Gastrocnemius medialis (tissue), 4 donors: ENCODE data around the gene BCAR1.
A peak's percentile ranks its signal among the peaks of the same experiment; 100 is the strongest.

Experiments
- POLR2A ChIP-seq, 2 donors: fragments of 450-650 bp; IDR thresholded peaks; one replicate each; pipeline ENCODE4 v1.6.1; 2017; ENCODE audit warnings: antibody characterized with exemption in 2 of 2, mild to moderate bottlenecking in 2 of 2, moderate library complexity in 2 of 2
- TF ChIP-seq, protein P1 (sequence below), 5 experiments: fragments of 450-650 bp in 3 of 5; fragments of 200-600 bp in 2 of 5; sonication (generic) in 2 of 5; IDR thresholded peaks in 4 of 5; conservative IDR thresholded peaks in 1 of 5; 1 replicate in 4 of 5; 2 replicates in 1 of 5; pipeline ENCODE4 v1.5.1; 2016 to 2019; ENCODE audit warnings: antibody characterized with exemption in 5 of 5, mild to moderate bottlenecking in 3 of 5, moderate library complexity in 3 of 5

GRCh38 chr16:75265911-75266701, 14.7 kb upstream of the BCAR1 start:
- peak; percentile 97 to 98 for TF ChIP-seq POLR2A (IDR thresholded peaks at IDR 0.05)
- TF ChIP-seq, protein P1, sequence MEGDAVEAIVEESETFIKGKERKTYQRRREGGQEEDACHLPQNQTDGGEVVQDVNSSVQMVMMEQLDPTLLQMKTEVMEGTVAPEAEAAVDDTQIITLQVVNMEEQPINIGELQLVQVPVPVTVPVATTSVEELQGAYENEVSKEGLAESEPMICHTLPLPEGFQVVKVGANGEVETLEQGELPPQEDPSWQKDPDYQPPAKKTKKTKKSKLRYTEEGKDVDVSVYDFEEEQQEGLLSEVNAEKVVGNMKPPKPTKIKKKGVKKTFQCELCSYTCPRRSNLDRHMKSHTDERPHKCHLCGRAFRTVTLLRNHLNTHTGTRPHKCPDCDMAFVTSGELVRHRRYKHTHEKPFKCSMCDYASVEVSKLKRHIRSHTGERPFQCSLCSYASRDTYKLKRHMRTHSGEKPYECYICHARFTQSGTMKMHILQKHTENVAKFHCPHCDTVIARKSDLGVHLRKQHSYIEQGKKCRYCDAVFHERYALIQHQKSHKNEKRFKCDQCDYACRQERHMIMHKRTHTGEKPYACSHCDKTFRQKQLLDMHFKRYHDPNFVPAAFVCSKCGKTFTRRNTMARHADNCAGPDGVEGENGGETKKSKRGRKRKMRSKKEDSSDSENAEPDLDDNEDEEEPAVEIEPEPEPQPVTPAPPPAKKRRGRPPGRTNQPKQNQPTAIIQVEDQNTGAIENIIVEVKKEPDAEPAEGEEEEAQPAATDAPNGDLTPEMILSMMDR (IDR thresholded peaks at IDR 0.05 in 4 of 5, conservative IDR thresholded peaks at IDR 0.05 in 1 of 5): no peak
